GM12878 (cell line): Measurements from ENCODE around the gene RNF7. TPM values are rescaled to one million over a fixed set of nuclear protein-coding genes. Genes with fewer than 3 reads are reported as not detected.

Experiments used
- BRCA1 ChIP-seq: IDR thresholded peaks from 2 replicates; pipeline ENCODE4 v1.6.1; 2011; ENCODE audit warnings: low read depth, low read length, improper control_type of control experiment
- ETV6 ChIP-seq, 2 experiments: fragments of 450-650 bp in 1 of 2; IDR thresholded peaks in 1 of 2; conservative IDR thresholded peaks in 1 of 2; 2 replicates each; pipeline ENCODE4 v1.6.1; 2014; ENCODE audit warnings: antibody characterized with exemption in 1 of 2, borderline replicate concordance in 1 of 2, low read depth in 1 of 2, mild to moderate bottlenecking in 1 of 2, moderate library complexity in 1 of 2
- IKZF2 ChIP-seq, 2 experiments: fragments of 450-650 bp; IDR thresholded peaks; 2 replicates each; pipeline ENCODE4 v1.6.1; 2017; ENCODE audit warnings: mild to moderate bottlenecking in 2 of 2, moderate library complexity in 2 of 2
- MTA2 ChIP-seq: fragments of 450-650 bp; IDR thresholded peaks from 2 replicates; pipeline ENCODE4 v1.6.1; 2016; ENCODE audit warnings: low read depth, mild to moderate bottlenecking, moderate library complexity
- NRF1 ChIP-seq: conservative IDR thresholded peaks from 2 replicates; pipeline ENCODE4 v1.6.1; 2011; ENCODE audit warnings: mild to moderate bottlenecking, low read depth, low read length, improper control_type of control experiment
- PBX3 ChIP-seq: IDR thresholded peaks from 2 replicates; pipeline ENCODE4 v1.6.1; 2011; ENCODE audit warnings: mild to moderate bottlenecking, low read depth, low read length, moderate library complexity; ENCODE audit not compliant: insufficient replicate concordance
- SREBF1 ChIP-seq: IDR thresholded peaks from 2 replicates; pipeline ENCODE4 v1.6.1; 2012; ENCODE audit warnings: mild to moderate bottlenecking, low read length
- TAF1 ChIP-seq: IDR thresholded peaks from 2 replicates; pipeline ENCODE4 v1.6.1; 2011; ENCODE audit warnings: mild to moderate bottlenecking, low read depth, low read length, borderline replicate concordance
- ZBTB40 ChIP-seq: fragments of 450-650 bp; IDR thresholded peaks from 2 replicates; pipeline ENCODE4 v1.6.1; 2016; ENCODE audit warnings: mild to moderate bottlenecking, moderate library complexity, borderline replicate concordance
- ZNF24 ChIP-seq: fragments of 450-650 bp; IDR thresholded peaks from 2 replicates; pipeline ENCODE4 v1.6.1; 2017; ENCODE audit warnings: antibody characterized with exemption, mild to moderate bottlenecking
- polyA plus RNA-seq, 11 experiments: library from polyadenylated mRNA; depleted of rRNA in 4 of 11; unstranded in 6 of 11; stranded (reverse) in 5 of 11; fragments of >200 nt; fragmentation: Nextera tagmentation in 4 of 11; fragmentation: Illumina TruSeq in 1 of 11; extraction: Ambion mirVana in 4 of 11; extraction: Trizol in 1 of 11; gene quantifications; 1 replicate in 1 of 11; 2 replicates in 10 of 11; pipeline versions ENCODE4 v1.2.1 to v1.2.3, GENCODE V29; 2011 to 2016; ENCODE audit warnings: inconsistent platforms in 2 of 11, missing spikeins in 2 of 11, low read depth in 1 of 11
- total RNA-seq, 4 experiments: library from RNA; depleted of rRNA in 3 of 4; stranded (reverse); fragments of >200 nt in 3 of 4; fragmentation: Illumina TruSeq in 1 of 4; extraction: Trizol in 1 of 4; gene quantifications; 2 replicates each; pipeline versions ENCODE4 v1.2.1 to v1.2.3, GENCODE V29; 2013 to 2021
- TF ChIP-seq, protein P1 (sequence below): fragments of 150-350 bp; IDR thresholded peaks from 2 replicates; pipeline ENCODE4 v1.6.1; 2016; ENCODE audit warnings: low read depth, low read length
- TF ChIP-seq, protein P2 (sequence below): fragments of 450-650 bp; IDR thresholded peaks from 2 replicates; pipeline ENCODE4 v1.6.1; 2016; ENCODE audit warnings: mild to moderate bottlenecking
- TF ChIP-seq, protein P3 (sequence below): IDR thresholded peaks from 2 replicates; pipeline ENCODE4 v1.6.1; 2011; ENCODE audit warnings: borderline replicate concordance, low read depth, mild to moderate bottlenecking, moderate library complexity, low read length; ENCODE audit not compliant: insufficient read depth, poor library complexity, severe bottlenecking

RNF7 gene
- total and polyA plus RNA-seq, 10 of the 15 experiments (the other 5 are each of a cell fraction or from before 2014, with no cell fraction given) = 36.0 to 146 (median 76.4) TPM

DNA sequence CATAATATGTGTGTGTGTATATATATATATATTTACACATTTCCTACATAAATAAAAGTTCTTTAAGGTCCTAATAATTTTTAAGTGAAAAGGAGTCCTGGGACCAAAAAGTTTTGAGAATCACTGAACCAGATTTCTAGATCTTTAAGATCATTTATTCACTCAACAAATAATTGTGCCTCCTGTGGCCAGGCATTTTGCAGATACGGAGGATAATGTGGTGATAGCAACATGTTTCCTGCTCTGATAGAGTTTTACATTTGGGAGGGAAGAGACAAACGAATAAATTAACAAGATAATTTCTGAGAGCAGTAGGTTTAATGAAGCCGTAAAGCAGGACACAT, 448 bp upstream of the RNF7 start (continued):
- TF ChIP-seq, protein P1, sequence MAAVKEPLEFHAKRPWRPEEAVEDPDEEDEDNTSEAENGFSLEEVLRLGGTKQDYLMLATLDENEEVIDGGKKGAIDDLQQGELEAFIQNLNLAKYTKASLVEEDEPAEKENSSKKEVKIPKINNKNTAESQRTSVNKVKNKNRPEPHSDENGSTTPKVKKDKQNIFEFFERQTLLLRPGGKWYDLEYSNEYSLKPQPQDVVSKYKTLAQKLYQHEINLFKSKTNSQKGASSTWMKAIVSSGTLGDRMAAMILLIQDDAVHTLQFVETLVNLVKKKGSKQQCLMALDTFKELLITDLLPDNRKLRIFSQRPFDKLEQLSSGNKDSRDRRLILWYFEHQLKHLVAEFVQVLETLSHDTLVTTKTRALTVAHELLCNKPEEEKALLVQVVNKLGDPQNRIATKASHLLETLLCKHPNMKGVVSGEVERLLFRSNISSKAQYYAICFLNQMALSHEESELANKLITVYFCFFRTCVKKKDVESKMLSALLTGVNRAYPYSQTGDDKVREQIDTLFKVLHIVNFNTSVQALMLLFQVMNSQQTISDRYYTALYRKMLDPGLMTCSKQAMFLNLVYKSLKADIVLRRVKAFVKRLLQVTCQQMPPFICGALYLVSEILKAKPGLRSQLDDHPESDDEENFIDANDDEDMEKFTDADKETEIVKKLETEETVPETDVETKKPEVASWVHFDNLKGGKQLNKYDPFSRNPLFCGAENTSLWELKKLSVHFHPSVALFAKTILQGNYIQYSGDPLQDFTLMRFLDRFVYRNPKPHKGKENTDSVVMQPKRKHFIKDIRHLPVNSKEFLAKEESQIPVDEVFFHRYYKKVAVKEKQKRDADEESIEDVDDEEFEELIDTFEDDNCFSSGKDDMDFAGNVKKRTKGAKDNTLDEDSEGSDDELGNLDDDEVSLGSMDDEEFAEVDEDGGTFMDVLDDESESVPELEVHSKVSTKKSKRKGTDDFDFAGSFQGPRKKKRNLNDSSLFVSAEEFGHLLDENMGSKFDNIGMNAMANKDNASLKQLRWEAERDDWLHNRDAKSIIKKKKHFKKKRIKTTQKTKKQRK = no peak
- TF ChIP-seq SREBF1 (no peak), NRF1 (no peak), MTA2 (peak; percentile 8; the same call in 1 of the 2 replicates), ZBTB40 (peak; percentile 19; the same call in 1 of the 2 replicates), BRCA1 (no peak), PBX3 (no peak), ZNF24 (peak; percentile 57; the same call in 1 of the 2 replicates), TAF1 (no peak), IKZF2 (IDR thresholded peaks at IDR 0.05) (no peak), ETV6 (conservative IDR thresholded peaks at IDR 0.05 in 1 of 2, IDR thresholded peaks at IDR 0.05 in 1 of 2; ENCODE audit: borderline replicate concordance in 1 of 2, low read depth in 1 of 2) (no peak)
- TF ChIP-seq, protein P2, sequence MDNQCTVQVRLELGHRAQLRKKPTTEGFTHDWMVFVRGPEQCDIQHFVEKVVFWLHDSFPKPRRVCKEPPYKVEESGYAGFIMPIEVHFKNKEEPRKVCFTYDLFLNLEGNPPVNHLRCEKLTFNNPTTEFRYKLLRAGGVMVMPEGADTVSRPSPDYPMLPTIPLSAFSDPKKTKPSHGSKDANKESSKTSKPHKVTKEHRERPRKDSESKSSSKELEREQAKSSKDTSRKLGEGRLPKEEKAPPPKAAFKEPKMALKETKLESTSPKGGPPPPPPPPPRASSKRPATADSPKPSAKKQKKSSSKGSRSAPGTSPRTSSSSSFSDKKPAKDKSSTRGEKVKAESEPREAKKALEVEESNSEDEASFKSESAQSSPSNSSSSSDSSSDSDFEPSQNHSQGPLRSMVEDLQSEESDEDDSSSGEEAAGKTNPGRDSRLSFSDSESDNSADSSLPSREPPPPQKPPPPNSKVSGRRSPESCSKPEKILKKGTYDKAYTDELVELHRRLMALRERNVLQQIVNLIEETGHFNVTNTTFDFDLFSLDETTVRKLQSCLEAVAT = no peak
- TF ChIP-seq, protein P3, sequence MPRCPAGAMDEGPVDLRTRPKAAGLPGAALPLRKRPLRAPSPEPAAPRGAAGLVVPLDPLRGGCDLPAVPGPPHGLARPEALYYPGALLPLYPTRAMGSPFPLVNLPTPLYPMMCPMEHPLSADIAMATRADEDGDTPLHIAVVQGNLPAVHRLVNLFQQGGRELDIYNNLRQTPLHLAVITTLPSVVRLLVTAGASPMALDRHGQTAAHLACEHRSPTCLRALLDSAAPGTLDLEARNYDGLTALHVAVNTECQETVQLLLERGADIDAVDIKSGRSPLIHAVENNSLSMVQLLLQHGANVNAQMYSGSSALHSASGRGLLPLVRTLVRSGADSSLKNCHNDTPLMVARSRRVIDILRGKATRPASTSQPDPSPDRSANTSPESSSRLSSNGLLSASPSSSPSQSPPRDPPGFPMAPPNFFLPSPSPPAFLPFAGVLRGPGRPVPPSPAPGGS = no peak
